Fibroblast of lung (primary cell): ENCODE measurements around the gene TSNAX. TPM values are rescaled to one million over a fixed set of nuclear protein-coding genes. Genes with fewer than 3 reads are reported as not detected.

Source experiments
- DNase-seq, 2 donors: peaks; one replicate each; pipeline versions ENCODE4 v3.0.0 to v3.0.0-alpha.2; 2010; ENCODE audit warnings: low read depth in 2 of 2
- H2AFZ ChIP-seq: 2 replicates; pipeline ENCODE4 v1.5.1; 2012; ENCODE audit warnings: low read length, control low read depth, inconsistent platforms
- H3K27ac ChIP-seq: 2 replicates; pipeline ENCODE4 v1.5.1; 2011; ENCODE audit warnings: low read length, control low read depth; ENCODE audit not compliant: insufficient read depth
- H3K27me3 ChIP-seq: 2 replicates; pipeline ENCODE4 v1.5.1; 2011; ENCODE audit warnings: mild to moderate bottlenecking, low read length; ENCODE audit not compliant: control insufficient read depth, insufficient read depth
- H3K36me3 ChIP-seq: 2 replicates; pipeline ENCODE4 v1.5.1; 2011; ENCODE audit warnings: low read length; ENCODE audit not compliant: control insufficient read depth, insufficient read depth
- H3K4me1 ChIP-seq: 2 replicates; pipeline ENCODE4 v1.5.1; 2011; ENCODE audit warnings: low read length; ENCODE audit not compliant: control insufficient read depth, insufficient read depth; ENCODE audit errors: extremely low read depth
- H3K4me2 ChIP-seq: 2 replicates; pipeline ENCODE4 v1.5.1; 2011; ENCODE audit warnings: low read length, control low read depth; ENCODE audit not compliant: insufficient read depth; ENCODE audit errors: extremely low read depth
- H3K4me3 ChIP-seq, 4 experiments: fragments of 200-600 bp in 1 of 4; sonication (generic) in 1 of 4; replicated peaks in 1 of 4; 2 replicates each; pipeline ENCODE4 v1.5.1; 2011 to 2016; ENCODE audit warnings: low read length in 4 of 4, low read depth in 3 of 4, mild to moderate bottlenecking in 3 of 4, control low read depth in 2 of 4, inconsistent platforms in 1 of 4, mixed read lengths in 1 of 4; ENCODE audit not compliant: insufficient read depth in 1 of 4; ENCODE audit errors: control extremely low read depth in 1 of 4
- H3K79me2 ChIP-seq: 2 replicates; pipeline ENCODE4 v1.5.1; 2012; ENCODE audit warnings: mild to moderate bottlenecking, low read length, inconsistent platforms; ENCODE audit not compliant: control insufficient read depth, insufficient read depth
- H3K9ac ChIP-seq: 2 replicates; pipeline ENCODE4 v1.5.1; 2011; ENCODE audit warnings: mild to moderate bottlenecking, low read length, control low read depth; ENCODE audit not compliant: insufficient read depth
- H3K9me3 ChIP-seq: 2 replicates; pipeline ENCODE4 v1.5.1; 2012; ENCODE audit warnings: low read depth, low read length; ENCODE audit not compliant: control insufficient read depth, insufficient read depth
- H4K20me1 ChIP-seq: 2 replicates; pipeline ENCODE4 v1.5.1; 2011; ENCODE audit warnings: low read length; ENCODE audit not compliant: control insufficient read depth, insufficient read depth; ENCODE audit errors: extremely low read depth
- EZH2 ChIP-seq: IDR thresholded peaks from 2 replicates; pipeline ENCODE4 v1.5.1; 2012; ENCODE audit warnings: low read length, control low read depth, mild to moderate bottlenecking; ENCODE audit errors: missing control alignments
- polyA plus RNA-seq, 2 donors: library from polyadenylated mRNA; depleted of rRNA in 1 of 2; stranded (reverse) in 1 of 2; unstranded in 1 of 2; fragments of >200 nt; gene quantifications; 2 replicates each; pipeline ENCODE4 v1.2.1, GENCODE V29; 2011 to 2012; ENCODE audit warnings: missing spikeins in 1 of 2
- total RNA-seq: library from RNA; depleted of rRNA; stranded (reverse); fragments of >200 nt; gene quantifications from 2 replicates; pipeline ENCODE4 v1.2.1, GENCODE V29; 2014
- TF ChIP-seq, protein P1 (sequence below), 2 donors: IDR thresholded peaks in 1 of 2; conservative IDR thresholded peaks in 1 of 2; 1 replicate in 1 of 2; 2 replicates in 1 of 2; pipeline ENCODE4 v1.5.1; 2011 to 2012; ENCODE audit warnings: low read length in 2 of 2, control low read depth in 1 of 2, inconsistent platforms in 1 of 2, low read depth in 1 of 2, mild to moderate bottlenecking in 1 of 2

TSNAX gene
- total and polyA plus RNA-seq, 2 donors (not counting 1 experiment from before 2014, with no cell fraction given), result 30.2 to 46.3 TPM

DNA sequence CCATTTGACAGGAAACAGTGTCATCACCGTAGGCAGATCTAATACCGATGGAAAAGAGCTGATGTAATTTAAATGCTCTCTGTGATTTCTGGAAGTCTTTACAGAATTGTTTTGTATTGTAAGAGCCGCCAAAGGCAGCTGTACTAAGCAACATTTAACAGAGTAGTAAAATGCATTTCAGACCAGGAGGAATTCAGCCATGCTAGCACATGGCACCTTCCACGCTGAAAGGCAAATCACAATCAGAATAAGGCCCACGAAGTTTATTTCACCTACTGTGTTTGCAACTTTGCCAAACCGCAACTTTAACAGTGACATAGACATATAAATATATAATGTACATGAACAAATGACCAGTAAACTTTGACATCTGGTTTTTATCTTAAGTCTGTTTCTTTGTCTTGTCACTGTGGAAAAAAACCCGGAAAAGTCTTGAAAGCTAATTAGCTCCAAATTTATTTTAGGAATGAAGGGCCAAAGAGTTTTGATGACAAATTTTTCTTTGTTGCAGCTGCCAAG, 72.0 kb downstream of the TSNAX start:
- H3K36me3 ChIP-seq, result no peaks in the 10 kb centered on the region
- no peak overlapping the region for H3K27ac ChIP-seq
- no peaks in the 10 kb centered on the region for H4K20me1 ChIP-seq
- no peaks in the 10 kb centered on the region for H3K4me1 ChIP-seq
- H3K9me3 ChIP-seq, result no peaks in the 10 kb centered on the region
- H3K79me2 ChIP-seq, result no peaks in the 10 kb centered on the region
- TF ChIP-seq EZH2, result no peak
- TF ChIP-seq, protein P1, sequence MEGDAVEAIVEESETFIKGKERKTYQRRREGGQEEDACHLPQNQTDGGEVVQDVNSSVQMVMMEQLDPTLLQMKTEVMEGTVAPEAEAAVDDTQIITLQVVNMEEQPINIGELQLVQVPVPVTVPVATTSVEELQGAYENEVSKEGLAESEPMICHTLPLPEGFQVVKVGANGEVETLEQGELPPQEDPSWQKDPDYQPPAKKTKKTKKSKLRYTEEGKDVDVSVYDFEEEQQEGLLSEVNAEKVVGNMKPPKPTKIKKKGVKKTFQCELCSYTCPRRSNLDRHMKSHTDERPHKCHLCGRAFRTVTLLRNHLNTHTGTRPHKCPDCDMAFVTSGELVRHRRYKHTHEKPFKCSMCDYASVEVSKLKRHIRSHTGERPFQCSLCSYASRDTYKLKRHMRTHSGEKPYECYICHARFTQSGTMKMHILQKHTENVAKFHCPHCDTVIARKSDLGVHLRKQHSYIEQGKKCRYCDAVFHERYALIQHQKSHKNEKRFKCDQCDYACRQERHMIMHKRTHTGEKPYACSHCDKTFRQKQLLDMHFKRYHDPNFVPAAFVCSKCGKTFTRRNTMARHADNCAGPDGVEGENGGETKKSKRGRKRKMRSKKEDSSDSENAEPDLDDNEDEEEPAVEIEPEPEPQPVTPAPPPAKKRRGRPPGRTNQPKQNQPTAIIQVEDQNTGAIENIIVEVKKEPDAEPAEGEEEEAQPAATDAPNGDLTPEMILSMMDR (conservative IDR thresholded peaks at IDR 0.05 in 1 of 2, IDR thresholded peaks at IDR 0.05 in 1 of 2; ENCODE audit: low read depth in 1 of 2, low read length in 2 of 2), result no peak
- H3K9ac ChIP-seq, result no peak overlapping the region
- H3K4me2 ChIP-seq, result peak overlapping the region; percentile 55
- DNase-seq, result peak; percentile 20 to 61
- H2AFZ ChIP-seq, result peak overlapping the region; percentile 27
- H3K27me3 ChIP-seq, result no peaks in the 10 kb centered on the region
- H3K4me3 ChIP-seq, result no peak overlapping the region

DNA sequence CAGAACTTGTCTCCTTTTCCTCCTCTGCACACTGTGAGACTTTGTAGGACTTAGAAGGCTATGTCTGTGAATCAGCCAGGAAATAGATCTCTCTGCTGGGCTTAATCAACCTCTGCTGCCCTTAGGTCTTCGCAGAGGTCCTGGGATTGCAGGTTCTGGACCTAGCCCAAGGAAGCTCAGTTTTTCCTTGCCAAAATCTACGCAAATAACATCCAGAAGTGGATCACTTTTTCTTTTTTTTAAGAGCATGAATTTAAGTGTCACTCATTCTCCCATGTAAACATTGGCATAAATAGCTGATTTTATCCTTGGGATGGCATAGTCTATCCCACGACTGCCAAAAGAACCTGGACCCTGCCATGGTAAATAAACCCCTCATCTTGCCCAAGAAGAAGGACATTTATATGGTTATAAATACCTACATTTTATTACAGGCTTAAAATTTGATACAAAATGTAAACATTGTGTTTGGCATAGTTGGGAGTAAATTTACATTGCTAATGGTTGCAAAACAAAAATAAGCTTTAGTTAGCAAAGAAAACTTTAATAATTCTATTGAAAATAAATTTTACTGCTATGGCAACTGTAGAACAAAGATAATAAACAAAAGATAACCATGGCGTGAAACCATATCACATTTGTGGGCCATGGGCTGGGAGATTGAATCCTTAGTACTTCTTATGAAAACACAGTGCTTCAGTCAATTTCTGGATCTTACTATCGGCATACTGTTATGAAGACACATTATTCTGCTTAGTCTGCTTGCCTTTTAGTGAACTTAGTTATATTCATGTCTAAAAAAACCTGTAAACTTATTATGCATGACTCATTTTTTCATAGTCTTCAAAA, 73.6 kb downstream of the TSNAX start:
- H3K4me3 ChIP-seq, result no peak overlapping the region
- no peaks in the 10 kb centered on the region for H3K27me3 ChIP-seq
- no peak overlapping the region for H3K9ac ChIP-seq
- DNase-seq, result peak in 1 of 2 donors; percentile 22
- H2AFZ ChIP-seq, result no peak overlapping the region
- H3K9me3 ChIP-seq, result no peaks in the 10 kb centered on the region
- no peaks in the 10 kb centered on the region for H4K20me1 ChIP-seq
- TF ChIP-seq, protein P1 (conservative IDR thresholded peaks at IDR 0.05 in 1 of 2, IDR thresholded peaks at IDR 0.05 in 1 of 2; ENCODE audit: low read depth in 1 of 2, low read length in 2 of 2), result no peak
- no peak for TF ChIP-seq EZH2
- H3K36me3 ChIP-seq, result no peaks in the 10 kb centered on the region
- H3K4me2 ChIP-seq, result no peak overlapping the region
- H3K4me1 ChIP-seq, result no peaks in the 10 kb centered on the region
- no peak overlapping the region for H3K27ac ChIP-seq
- H3K79me2 ChIP-seq, result no peaks in the 10 kb centered on the region

DNA sequence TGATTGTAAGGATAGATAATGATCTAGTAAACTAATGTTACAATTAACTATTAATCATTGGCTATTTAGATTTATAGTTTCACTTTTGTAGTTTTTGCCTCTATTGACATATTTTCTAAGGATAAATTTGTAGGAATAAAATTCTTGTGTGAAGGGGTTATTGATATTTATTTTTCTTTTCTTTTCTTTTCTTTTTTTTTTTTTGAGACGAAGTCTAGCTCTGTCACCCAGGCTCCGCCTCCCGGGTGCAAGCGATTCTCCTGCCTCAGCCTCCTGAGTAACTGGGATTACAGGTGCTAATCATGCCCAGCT, 74.2 kb downstream of the TSNAX start:
- no peak overlapping the region for H2AFZ ChIP-seq

More for the DNA sequence above, 74.2 kb downstream of the TSNAX start:
- H3K4me2 ChIP-seq, result no peak overlapping the region
- H3K4me1 ChIP-seq, result no peaks in the 10 kb centered on the region
- TF ChIP-seq, protein P1 (conservative IDR thresholded peaks at IDR 0.05 in 1 of 2, IDR thresholded peaks at IDR 0.05 in 1 of 2; ENCODE audit: low read depth in 1 of 2, low read length in 2 of 2), result no peak
- TF ChIP-seq EZH2, result no peak
- H3K79me2 ChIP-seq, result no peaks in the 10 kb centered on the region
- H3K9me3 ChIP-seq, result no peaks in the 10 kb centered on the region
- H3K27me3 ChIP-seq, result no peaks in the 10 kb centered on the region
- H3K9ac ChIP-seq, result no peak overlapping the region
- no peak for DNase-seq
- H3K27ac ChIP-seq, result no peak overlapping the region
- H3K36me3 ChIP-seq, result no peaks in the 10 kb centered on the region
- H3K4me3 ChIP-seq, result no peak overlapping the region
- no peaks in the 10 kb centered on the region for H4K20me1 ChIP-seq
